Transverse colon (tissue), 4 donors: Measurements from ENCODE around the gene DOCK9. TPM values are rescaled to one million over a fixed set of nuclear protein-coding genes. Genes with fewer than 3 reads are reported as not detected.

Source experiments
- DNase-seq: peaks from one replicate; pipeline ENCODE4 v3.0.0-alpha.2; 2019
- H3K27ac ChIP-seq, 4 donors: fragments of 200-600 bp; sonication (generic); 2 replicates each; pipeline ENCODE4 v1.5.1; 2016 to 2018; ENCODE audit warnings: inconsistent platforms in 4 of 4
- H3K27me3 ChIP-seq: fragments of 200-600 bp; sonication (generic); 2 replicates; pipeline ENCODE4 v1.5.1; 2017; ENCODE audit warnings: inconsistent platforms
- H3K36me3 ChIP-seq, 4 donors: fragments of 200-600 bp; sonication (generic); 2 replicates each; pipeline ENCODE4 v1.5.1; 2017 to 2019; ENCODE audit warnings: inconsistent platforms in 4 of 4
- H3K4me1 ChIP-seq, 4 donors: fragments of 200-600 bp; sonication (generic); 2 replicates each; pipeline ENCODE4 v1.5.1; 2017 to 2020; ENCODE audit warnings: inconsistent platforms in 4 of 4
- H3K4me3 ChIP-seq, 4 donors: fragments of 200-600 bp; sonication (generic); 1 replicate in 1 of 4; 2 replicates in 3 of 4; pipeline versions ENCODE4 v1.5.1 to v1.6.1; 2017 to 2019; ENCODE audit warnings: inconsistent platforms in 4 of 4
- H3K9me3 ChIP-seq, 2 donors: fragments of 200-600 bp; sonication (generic); 2 replicates each; pipeline ENCODE4 v1.5.1; 2017 to 2019; ENCODE audit warnings: inconsistent platforms in 2 of 2
- CTCF ChIP-seq, 5 experiments: fragments of 200-600 bp in 3 of 5; fragments of 450-650 bp in 2 of 5; sonication (generic) in 3 of 5; IDR thresholded peaks; 1 replicate in 2 of 5; 2 replicates in 3 of 5; pipeline ENCODE4 v1.5.1; 2016 to 2017; ENCODE audit warnings: antibody characterized with exemption in 5 of 5, inconsistent platforms in 3 of 5, mild to moderate bottlenecking in 2 of 5, moderate library complexity in 1 of 5
- EP300 ChIP-seq: sonication (generic); formaldehyde crosslinking; IDR thresholded peaks from one replicate; pipeline ENCODE4 v1.6.1; 2017; ENCODE audit warnings: antibody characterized with exemption, low read depth
- POLR2A ChIP-seq: fragments of 450-650 bp; IDR thresholded peaks from one replicate; pipeline ENCODE4 v1.6.1; 2016; ENCODE audit warnings: antibody characterized with exemption, mild to moderate bottlenecking, moderate library complexity
- POLR2AphosphoS5 ChIP-seq, 3 donors: sonication (generic); formaldehyde crosslinking; IDR thresholded peaks; one replicate each; pipeline ENCODE4 v1.6.1; 2016; ENCODE audit warnings: antibody characterized with exemption in 3 of 3
- WGBS, 2 donors: methylation state at CpG; one replicate each; pipeline ENCODE4 v1.1.5; 2018; ENCODE audit warnings: low coverage in 1 of 2; 5-methylcytosine and 5-hydroxymethylcytosine counted together
- in situ Hi-C, 4 donors: fragments of 200-750 bp; cut with MboI; loops; one replicate each; pipeline versions ENCODE4 v1.15.0 to v1.15.1; 2017; ENCODE audit warnings: low sequenced_read_pairs in 3 of 4, low pct_ligation_motif_present in 1 of 4, low pct_unique_long_range_greater_than_20kb in 1 of 4
- intact Hi-C: fragments of 100-400 bp; cut with DNase I; formaldehyde crosslinking; loops from one replicate; pipeline ENCODE4 v1.15.1; 2023; ENCODE audit warnings: low total_unique reads
- total RNA-seq, 4 donors: library from RNA; depleted of rRNA; stranded (reverse); fragments of >200 nt; gene quantifications; one replicate each; pipeline ENCODE4 v1.1.0, GENCODE V29; 2016

Gene DOCK9
- total RNA-seq, 4 donors from 2014 or later = 44.5 to 120 (median 71.4) TPM

- Histone ChIP-seq H3K4me3 (no peak overlapping the region), H3K27me3 (no peaks in the 10 kb centered on the region), H3K36me3 (no peaks in the 10 kb centered on the region), H3K4me1 (no peaks in the 10 kb centered on the region), H3K9me3 (peaks cover 5 to 8% of the 10 kb centered on the region in 2 donors), H3K27ac (no peak overlapping the region)
- DNase-seq = no peak
- intact Hi-C loops = no loop called here
- TF ChIP-seq POLR2A (no peak), POLR2AphosphoS5 (IDR thresholded peaks at IDR 0.05) (no peak), CTCF (IDR thresholded peaks at IDR 0.05) (no peak), EP300 (no peak)
- in situ Hi-C loops = no loop called here
- 79 to 84% methylated on average over 5 to 6 of the region's 6 CpGs for WGBS, 2 donors
Measured at GRCh38 chr13:98937911-98938381, 39.9 kb downstream of the DOCK9 start.

- in situ Hi-C loops = no loop called here
- H3K27me3 ChIP-seq = no peaks in the 10 kb centered on the region
- no peak overlapping the region for H3K4me3 ChIP-seq
- intact Hi-C loops = no loop called here
- H3K27ac ChIP-seq = no peak overlapping the region
- WGBS, 2 donors = 98 to 100% methylated on average over 3 of the region's 3 CpGs
- no peaks in the 10 kb centered on the region for H3K4me1 ChIP-seq
- H3K9me3 ChIP-seq = peaks cover 5 to 8% of the 10 kb centered on the region in 2 donors
- H3K36me3 ChIP-seq = no peaks in the 10 kb centered on the region
- no peak for DNase-seq
- TF ChIP-seq POLR2AphosphoS5 (IDR thresholded peaks at IDR 0.05) (no peak), POLR2A (no peak), EP300 (no peak), CTCF (IDR thresholded peaks at IDR 0.05) (no peak)
Measured at GRCh38 chr13:98934243-98934642, 43.6 kb downstream of the DOCK9 start.

GRCh38 chr13:98930151-98930591 lies 47.7 kb downstream of the DOCK9 start:
- no peaks in the 10 kb centered on the region for H3K27me3 ChIP-seq
- in situ Hi-C loops (no loop called here), intact Hi-C loops (no loop called here)
- H3K9me3 ChIP-seq = peaks cover 5 to 7% of the 10 kb centered on the region in 2 donors
- TF ChIP-seq POLR2AphosphoS5 (IDR thresholded peaks at IDR 0.05) (no peak), POLR2A (no peak), EP300 (no peak), CTCF (IDR thresholded peaks at IDR 0.05) (no peak)
- no peak overlapping the region for H3K4me3 ChIP-seq
- no peaks in the 10 kb centered on the region for H3K36me3 ChIP-seq
- no peak for DNase-seq
- H3K27ac ChIP-seq = no peak overlapping the region
- WGBS, 2 donors = 76 to 80% methylated on average over 8 of the region's 8 CpGs
- no peaks in the 10 kb centered on the region for H3K4me1 ChIP-seq

GRCh38 chr13:98927951-98928927 lies 49.6 kb downstream of the DOCK9 start:
- Histone ChIP-seq H3K36me3 (no peaks in the 10 kb centered on the region), H3K9me3 (no peaks in the 10 kb centered on the region), H3K4me1 (no peaks in the 10 kb centered on the region), H3K4me3 (no peak overlapping the region), H3K27ac (peak overlapping the region in 2 of 4 donors; percentile 41), H3K27me3 (no peaks in the 10 kb centered on the region)
- TF ChIP-seq POLR2AphosphoS5 (IDR thresholded peaks at IDR 0.05) (no peak), CTCF (IDR thresholded peaks at IDR 0.05) (no peak), POLR2A (no peak), EP300 (no peak)
- DNase-seq = no peak
- intact Hi-C loops (no loop called here), in situ Hi-C loops (no loop called here)
- WGBS, 2 donors = 84 to 90% methylated on average over 2 of the region's 2 CpGs
